Astrocyte (in vitro differentiated cells and primary cell): ENCODE results near the gene GRM5.

ENCODE experiments used
- CTCF ChIP-seq: IDR thresholded peaks from 2 replicates; pipeline ENCODE4 v1.5.1; 2011; ENCODE audit warnings: low read depth, mild to moderate bottlenecking, inconsistent platforms, low read length, moderate library complexity; ENCODE audit not compliant: insufficient read depth
- EZH2 ChIP-seq: IDR thresholded peaks from 2 replicates; pipeline ENCODE4 v1.6.1; 2012; ENCODE audit warnings: mild to moderate bottlenecking, low read length, inconsistent platforms; ENCODE audit not compliant: insufficient read depth

GRCh38 chr11:88594274-88594950 is 471.4 kb downstream of the GRM5 start:
- TF ChIP-seq CTCF (no peak), EZH2 (no peak)
